Sigmoid colon (tissue), 7 donors: Measurements from ENCODE around the gene SNRPD1. TPM values are rescaled to one million over a fixed set of nuclear protein-coding genes. Genes with fewer than 3 reads are reported as not detected.
"Not testable (repeated sequence)": the region's sequence is repeated elsewhere in the genome, so short reads cannot be mapped to it uniquely, and the experiment has no call there.

Source experiments
- DNase-seq: peaks from one replicate; pipeline ENCODE4 v3.0.0-alpha.2; 2019
- H3K27ac ChIP-seq, 4 donors: fragments of 200-600 bp; sonication (generic); one replicate each; pipeline ENCODE4 v1.5.1; 2016 to 2019; ENCODE audit warnings: mild to moderate bottlenecking in 1 of 4
- H3K27me3 ChIP-seq, 3 donors: fragments of 200-600 bp; sonication (generic); one replicate each; pipeline ENCODE4 v1.5.1; 2019; ENCODE audit warnings: mild to moderate bottlenecking in 1 of 3
- H3K36me3 ChIP-seq, 4 donors: fragments of 200-600 bp; sonication (generic); one replicate each; pipeline ENCODE4 v1.5.1; 2016 to 2019
- H3K4me1 ChIP-seq, 4 donors: fragments of 200-600 bp; sonication (generic); one replicate each; pipeline ENCODE4 v1.5.1; 2017 to 2019
- H3K4me3 ChIP-seq, 4 donors: fragments of 200-600 bp; sonication (generic); one replicate each; pipeline ENCODE4 v1.5.1; 2017 to 2019; ENCODE audit warnings: mild to moderate bottlenecking in 2 of 4, moderate library complexity in 1 of 4
- H3K9me3 ChIP-seq, 4 donors: fragments of 200-600 bp in 3 of 4; sonication (generic) in 3 of 4; one replicate each; pipeline versions ENCODE4 v1.5.1 to v1.6.1; 2013 to 2019
- CTCF ChIP-seq, 4 experiments: fragments of 450-650 bp in 3 of 4; fragments of 200-600 bp in 1 of 4; IDR thresholded peaks; one replicate each; pipeline ENCODE4 v1.5.1; 2016 to 2019; ENCODE audit warnings: antibody characterized with exemption in 4 of 4, mild to moderate bottlenecking in 3 of 4, moderate library complexity in 2 of 4
- EP300 ChIP-seq, 4 donors: sonication (generic); formaldehyde crosslinking; IDR thresholded peaks; one replicate each; pipeline ENCODE4 v1.6.1; 2017; ENCODE audit warnings: antibody characterized with exemption in 4 of 4
- POLR2A ChIP-seq, 2 donors: fragments of 450-650 bp; IDR thresholded peaks; one replicate each; pipeline ENCODE4 v1.6.1; 2016; ENCODE audit warnings: antibody characterized with exemption in 2 of 2, mild to moderate bottlenecking in 2 of 2, moderate library complexity in 2 of 2
- POLR2AphosphoS5 ChIP-seq, 4 donors: sonication (generic); formaldehyde crosslinking; IDR thresholded peaks; one replicate each; pipeline ENCODE4 v1.6.1; 2017; ENCODE audit warnings: antibody characterized with exemption in 4 of 4
- WGBS, 2 donors: extraction: QIAGEN DNeasy Blood & Tissue Kit; methylation state at CpG; one replicate each; pipeline ENCODE4 v1.1.7; 2013; 5-methylcytosine and 5-hydroxymethylcytosine counted together
- intact Hi-C: fragments of 100-400 bp; cut with DNase I; formaldehyde crosslinking; loops from one replicate; pipeline ENCODE4 v1.15.1; 2023
- polyA plus RNA-seq, 3 donors: library from polyadenylated mRNA; stranded (reverse); fragments of 200-250 nt; gene quantifications; one replicate each; pipeline ENCODE4 v1.2.3, GENCODE V29; 2013
- total RNA-seq, 4 donors: library from RNA; depleted of rRNA; stranded (reverse); fragments of >200 nt; gene quantifications; one replicate each; pipeline ENCODE4 v1.1.0, GENCODE V29; 2016
- donor health status: healthy with polysubstance abuse.
- donor health status: Bipolar disorder and iron deficiency.
- donor health status: healthy.

Gene SNRPD1
- 10 to 100 TPM in 1 of 4 donors, 1 to 10 TPM in 3; 5.2 to 10.3 (median 6.5) TPM for total RNA-seq
- polyA plus RNA-seq, result 10 to 100 TPM; 16.2 to 34.1 (median 19.7) TPM

GRCh38 chr18:21612125-21613039, at the start of gene SNRPD1:
SNRPD1 (plus strand) TSS chr18:21612314; CDS start chr18:21612430, 116 bp downstream.
- intact Hi-C loops, result loop anchor here (1.0 to 5.0 kb wide), 3 partner anchors 12 to 235 kb away; partner anchors contain the start of genes ESCO1 and MIB1
- H3K36me3 ChIP-seq, result peaks cover 0 to 8% (median 0%) of the 10 kb centered on the region in 4 donors
- DNase-seq, result peak; percentile 89
- H3K4me1 ChIP-seq, result peaks cover 0 to 22% (median 15%) of the 10 kb centered on the region in 4 donors
- no peak for TF ChIP-seq POLR2A (IDR thresholded peaks at IDR 0.05)
- no peak for TF ChIP-seq EP300 (IDR thresholded peaks at IDR 0.05)
- TF ChIP-seq CTCF (IDR thresholded peaks at IDR 0.05), result peak; percentile 69 to 92 (median 90)
- TF ChIP-seq POLR2AphosphoS5 (IDR thresholded peaks at IDR 0.05), result peak; percentile 41 to 77 (median 71)
- peak within 1 kb of the TSS; percentile 76 to 83 (median 78) for H3K27ac ChIP-seq
- 0% methylated on average over 59 of the region's 59 CpGs for WGBS, 2 donors
- H3K27me3 ChIP-seq, result no peaks in the 10 kb centered on the region
- H3K9me3 ChIP-seq, result no peaks in the 10 kb centered on the region
- H3K4me3 ChIP-seq, result peak within 1 kb of the TSS; percentile 41 to 69 (median 63)

- Histone ChIP-seq H3K27me3 (no peaks in the 10 kb centered on the region), H3K27ac (no peak overlapping the region), H3K4me1 (peaks cover 0 to 5% (median 0%) of the 10 kb centered on the region in 4 donors), H3K4me3 (no peak overlapping the region), H3K36me3 (peaks cover 0 to 91% (median 13%) of the 10 kb centered on the region in 4 donors), H3K9me3 (no peaks in the 10 kb centered on the region)
- TF ChIP-seq POLR2A (IDR thresholded peaks at IDR 0.05), result no peak
- TF ChIP-seq CTCF (IDR thresholded peaks at IDR 0.05), result no peak
- TF ChIP-seq EP300 (IDR thresholded peaks at IDR 0.05), result no peak
- no peak for TF ChIP-seq POLR2AphosphoS5 (IDR thresholded peaks at IDR 0.05)
- no peak for DNase-seq
- intact Hi-C loops, result no loop called here
These were observed 40.3 kb upstream of the SNRPD1 start for GRCh38 chr18:21571772-21572171.

- peaks cover 0 to 5% (median 0%) of the 10 kb centered on the region in 4 donors for H3K4me1 ChIP-seq
- peaks cover 0 to 60% (median under 1%) of the 10 kb centered on the region in 4 donors for H3K36me3 ChIP-seq
- no peak overlapping the region for H3K4me3 ChIP-seq
- WGBS, 2 donors, result 97 to 98% methylated on average over 4 of the region's 4 CpGs
- H3K9me3 ChIP-seq, result no peaks in the 10 kb centered on the region
- no peak overlapping the region for H3K27ac ChIP-seq
- intact Hi-C loops, result no loop called here
- TF ChIP-seq EP300 (IDR thresholded peaks at IDR 0.05) (no peak), POLR2A (IDR thresholded peaks at IDR 0.05) (no peak), POLR2AphosphoS5 (IDR thresholded peaks at IDR 0.05) (no peak), CTCF (IDR thresholded peaks at IDR 0.05) (no peak)
- DNase-seq, result no peak
- no peaks in the 10 kb centered on the region for H3K27me3 ChIP-seq
These were observed 36.5 kb upstream of the SNRPD1 start for GRCh38 chr18:21575656-21576055.

GRCh38 chr18:21584391-21584790, 27.7 kb upstream of the SNRPD1 start:
- DNase-seq, result no peak
- H3K4me1 ChIP-seq, result no peaks in the 10 kb centered on the region
- H3K27ac ChIP-seq, result no peak overlapping the region
- WGBS, 2 donors, result 94 to 96% methylated on average over 5 of the region's 5 CpGs
- TF ChIP-seq POLR2A (IDR thresholded peaks at IDR 0.05), result no peak
- no peak for TF ChIP-seq POLR2AphosphoS5 (IDR thresholded peaks at IDR 0.05)
- TF ChIP-seq CTCF (IDR thresholded peaks at IDR 0.05), result no peak
- no peak for TF ChIP-seq EP300 (IDR thresholded peaks at IDR 0.05)
- H3K4me3 ChIP-seq, result no peak overlapping the region
- H3K27me3 ChIP-seq, result no peaks in the 10 kb centered on the region
- intact Hi-C loops, result no loop called here
- H3K36me3 ChIP-seq, result peaks cover 0 to 21% (median 3%) of the 10 kb centered on the region in 4 donors
- H3K9me3 ChIP-seq, result no peaks in the 10 kb centered on the region

- intact Hi-C loops, H3K9me3 ChIP-seq, H3K4me3 ChIP-seq, H3K27me3 ChIP-seq, DNase-seq, H3K36me3 ChIP-seq, H3K27ac ChIP-seq, H3K4me1 ChIP-seq: not testable (repeated sequence)
- WGBS, 2 donors, result 95 to 98% methylated on average over 23 to 24 of the region's 33 CpGs
These were observed 19.8 kb upstream of the SNRPD1 start for GRCh38 chr18:21592361-21592760.
